ENCODE measurements around the gene SLC22A15.

SLC22A15 gene

GRCh38 chr1:116096013-116096618 lies 119.8 kb downstream of the SLC22A15 start:
- in situ Hi-C loops (cut with MboI; ENCODE audit: low sequenced_read_pairs) = no loop called here

- in situ Hi-C loops (cut with MboI; ENCODE audit: low sequenced_read_pairs) = no loop called here
Observed at GRCh38 chr1:116097626-116098025, 121.3 kb downstream of the SLC22A15 start.

- in situ Hi-C loops (cut with MboI; ENCODE audit: low sequenced_read_pairs) = no loop called here
Observed at GRCh38 chr1:116099379-116099778, 123.1 kb downstream of the SLC22A15 start.

GRCh38 chr1:116099919-116100318 lies 123.6 kb downstream of the SLC22A15 start:
- in situ Hi-C loops (cut with MboI; ENCODE audit: low sequenced_read_pairs) = no loop called here

- in situ Hi-C loops (cut with MboI; ENCODE audit: low sequenced_read_pairs) = no loop called here
Observed at GRCh38 chr1:116104667-116105066, 128.4 kb downstream of the SLC22A15 start.

- in situ Hi-C loops (cut with MboI; ENCODE audit: low sequenced_read_pairs) = no loop called here
Observed at GRCh38 chr1:116105996-116106395, 129.7 kb downstream of the SLC22A15 start.

GRCh38 chr1:116106646-116107045 lies 130.3 kb downstream of the SLC22A15 start:
- in situ Hi-C loops (cut with MboI; ENCODE audit: low sequenced_read_pairs) = no loop called here

- in situ Hi-C loops (cut with MboI; ENCODE audit: low sequenced_read_pairs) = no loop called here
Observed at GRCh38 chr1:116107371-116107770, 131.1 kb downstream of the SLC22A15 start.

- in situ Hi-C loops (cut with MboI; ENCODE audit: low sequenced_read_pairs) = no loop called here
Observed at GRCh38 chr1:116110567-116111523, 134.5 kb downstream of the SLC22A15 start, which contains the start of gene MAB21L3. Gene MAB21L3 (plus strand): TSS chr1:116111399. CDS start chr1:116112616, 1,217 bp downstream.

GRCh38 chr1:116111524-116112021 lies 135.3 kb downstream of the SLC22A15 start:
- in situ Hi-C loops (cut with MboI; ENCODE audit: low sequenced_read_pairs) = no loop called here

GRCh38 chr1:116112388-116113140 lies 136.3 kb downstream of the SLC22A15 start:
- in situ Hi-C loops (cut with MboI; ENCODE audit: low sequenced_read_pairs) = no loop called here

GRCh38 chr1:116113615-116114014 lies 137.3 kb downstream of the SLC22A15 start:
- in situ Hi-C loops (cut with MboI; ENCODE audit: low sequenced_read_pairs) = no loop called here

- in situ Hi-C loops (cut with MboI; ENCODE audit: low sequenced_read_pairs) = no loop called here
Observed at GRCh38 chr1:116115476-116116439, 139.4 kb downstream of the SLC22A15 start.

- in situ Hi-C loops (cut with MboI; ENCODE audit: low sequenced_read_pairs) = no loop called here
Observed at GRCh38 chr1:116118471-116118870, 142.2 kb downstream of the SLC22A15 start.

Measured in HL-60/S4 treated with phorbol 12-myristate 13-acetate at 8.2 ng/mL for 4 days and 3 days (cell line).